ENCODE data around the gene RBMXL3. TPM values are rescaled to one million over a fixed set of nuclear protein-coding genes. Genes with fewer than 3 reads are reported as not detected.

The RBMXL3 gene
- total RNA-seq, 1 experiment from 2014 or later = not detected

DNA sequence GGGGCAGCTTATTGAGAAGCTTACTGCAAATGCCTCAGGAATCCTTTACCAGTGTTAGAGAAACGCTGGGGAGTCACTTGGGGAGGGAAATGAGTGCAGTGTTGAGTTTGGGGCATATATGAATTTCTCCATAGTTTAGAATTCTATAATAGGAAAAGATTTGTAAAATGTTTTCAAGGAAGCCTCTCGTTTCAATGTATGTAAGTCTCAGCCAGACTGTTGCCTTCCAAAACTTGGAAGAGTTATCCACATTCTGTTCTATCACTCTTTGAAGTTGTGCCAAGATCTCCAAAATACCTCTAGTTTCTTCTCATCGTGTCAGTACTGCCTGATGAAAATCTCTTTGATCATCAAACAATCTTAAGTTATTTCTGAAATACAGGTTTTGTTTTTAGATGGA lies 45.3 kb downstream of the RBMXL3 start:
- no peak for DNase-seq
- H3K9me3 Mint-ChIP-seq (ENCODE audit: low read depth, unreplicated experiment) = no peaks in the 10 kb centered on the region
- H3K27me3 Mint-ChIP-seq (ENCODE audit: unreplicated experiment) = no peaks in the 10 kb centered on the region
- H3K36me3 Mint-ChIP-seq (ENCODE audit: insufficient read depth, unreplicated experiment) = no peaks in the 10 kb centered on the region
- intact Hi-C loops (cut with micrococcal nuclease; ENCODE audit: unreplicated experiment) = no loop called here
- TF ChIP-seq CTCF (IDR thresholded peaks at IDR 0.05; ENCODE audit: unreplicated experiment) = no peak
- H3K27ac Mint-ChIP-seq (ENCODE audit: unreplicated experiment) = no peak overlapping the region
- no peak overlapping the region for H3K4me3 Mint-ChIP-seq (ENCODE audit: low read depth, unreplicated experiment)
- CTCF ChIA-PET = no interaction called here
- peaks cover 9% of the 10 kb centered on the region for H3K4me1 Mint-ChIP-seq (ENCODE audit: low read depth, unreplicated experiment)
- BruUV-seq (replicated peaks) = no TSS peak

- Mint-ChIP-seq H3K4me3 (ENCODE audit: low read depth, unreplicated experiment) (no peak overlapping the region), H3K27me3 (ENCODE audit: unreplicated experiment) (no peaks in the 10 kb centered on the region), H3K27ac (ENCODE audit: unreplicated experiment) (no peak overlapping the region), H3K36me3 (ENCODE audit: insufficient read depth, unreplicated experiment) (no peaks in the 10 kb centered on the region), H3K9me3 (ENCODE audit: low read depth, unreplicated experiment) (no peaks in the 10 kb centered on the region), H3K4me1 (ENCODE audit: low read depth, unreplicated experiment) (no peaks in the 10 kb centered on the region)
- CTCF ChIA-PET = no interaction called here
- intact Hi-C loops (cut with micrococcal nuclease; ENCODE audit: unreplicated experiment) = no loop called here
- TF ChIP-seq CTCF (IDR thresholded peaks at IDR 0.05; ENCODE audit: unreplicated experiment) = no peak
- DNase-seq = no peak
- BruUV-seq (replicated peaks) = no TSS peak
Observed at GRCh38 chrX:115236560-115236959, 47.4 kb downstream of the RBMXL3 start.

- Mint-ChIP-seq H3K4me1 (ENCODE audit: low read depth, unreplicated experiment) (no peaks in the 10 kb centered on the region), H3K36me3 (ENCODE audit: insufficient read depth, unreplicated experiment) (no peaks in the 10 kb centered on the region), H3K27ac (ENCODE audit: unreplicated experiment) (no peak overlapping the region), H3K4me3 (ENCODE audit: low read depth, unreplicated experiment) (no peak overlapping the region), H3K27me3 (ENCODE audit: unreplicated experiment) (no peaks in the 10 kb centered on the region), H3K9me3 (ENCODE audit: low read depth, unreplicated experiment) (no peaks in the 10 kb centered on the region)
- CTCF ChIA-PET = no interaction called here
- intact Hi-C loops (cut with micrococcal nuclease; ENCODE audit: unreplicated experiment) = no loop called here
- no peak for TF ChIP-seq CTCF (IDR thresholded peaks at IDR 0.05; ENCODE audit: unreplicated experiment)
- no TSS peak for BruUV-seq (replicated peaks)
- no peak for DNase-seq
Observed at GRCh38 chrX:115237056-115237455, 47.8 kb downstream of the RBMXL3 start.

Other genes starting within 250 kb of the RBMXL3 start
- gene IL13RA2, start 171.8 kb upstream of the RBMXL3 start, total RNA-seq (2022) = not detected in 2 replicates
- not detected in 2 replicates for gene LRCH2, start 44.7 kb downstream of the RBMXL3 start, total RNA-seq (2022)
- not detected in 2 replicates for gene LUZP4, start 100.3 kb downstream of the RBMXL3 start, total RNA-seq (2022)

Data from Calu3 (cell line).